GM21717 (cell line): ENCODE results near the gene PDK3.
A peak's percentile ranks its signal among the peaks of the same experiment; 100 is the strongest.

ENCODE experiments used
- ATAC-seq: cut with Tn5 transposase; IDR thresholded peaks from one replicate; pipeline ENCODE4 v1.9.1; 2021; ENCODE audit warnings: mild to moderate bottlenecking, moderate library complexity; ENCODE audit not compliant: unreplicated experiment

The PDK3 gene

DNA sequence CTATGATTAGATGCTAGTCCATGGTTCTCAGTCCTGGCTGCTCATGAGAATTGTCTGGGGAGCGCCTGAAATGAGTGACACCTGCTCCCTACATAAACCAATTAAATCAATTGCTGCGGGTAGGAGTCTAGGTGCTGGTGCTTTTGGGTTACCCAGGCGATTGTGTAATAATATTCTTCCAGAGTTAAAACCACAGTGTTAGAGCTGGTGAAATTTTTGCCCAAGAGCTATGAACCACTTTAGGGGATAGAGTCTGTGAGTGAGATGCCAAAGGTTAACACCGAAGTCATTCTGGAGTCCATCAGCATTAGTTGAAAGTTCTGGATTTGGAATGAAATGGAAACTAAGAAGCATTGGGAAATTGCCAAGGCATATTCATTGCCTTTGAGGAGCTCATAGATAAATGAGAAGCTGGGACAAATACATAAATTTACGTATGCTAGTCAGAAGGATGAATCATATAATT lies 15.3 kb downstream of the PDK3 start:
- ATAC-seq, result peak; percentile 40

DNA sequence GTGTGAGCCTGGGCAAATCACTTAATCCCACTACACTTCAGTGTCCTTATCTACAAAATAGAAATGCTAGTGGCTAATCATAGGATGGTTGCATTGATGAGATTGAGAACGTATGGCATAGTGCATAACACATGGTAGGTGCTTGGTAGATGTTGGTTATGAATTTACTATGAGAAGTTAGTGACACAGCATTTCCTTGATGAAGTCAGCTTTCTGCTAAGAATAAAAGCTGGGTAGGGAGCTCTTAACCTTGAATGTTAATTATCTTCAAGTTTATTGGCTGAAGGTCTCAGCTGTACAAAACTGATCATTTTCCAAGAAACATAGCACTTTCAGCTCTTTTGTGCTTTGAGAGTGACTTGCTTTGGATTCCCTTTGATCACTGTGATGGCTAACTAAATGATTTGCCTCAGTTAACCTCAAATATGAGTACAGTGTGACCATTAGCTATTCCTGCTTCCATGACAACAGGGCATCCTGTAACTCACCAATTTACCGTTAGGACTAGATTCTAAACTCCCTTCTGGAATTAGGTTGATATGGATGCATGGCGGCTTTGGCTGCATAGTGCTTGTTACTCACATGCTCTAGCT lies 17.8 kb downstream of the PDK3 start:
- no peak for ATAC-seq

DNA sequence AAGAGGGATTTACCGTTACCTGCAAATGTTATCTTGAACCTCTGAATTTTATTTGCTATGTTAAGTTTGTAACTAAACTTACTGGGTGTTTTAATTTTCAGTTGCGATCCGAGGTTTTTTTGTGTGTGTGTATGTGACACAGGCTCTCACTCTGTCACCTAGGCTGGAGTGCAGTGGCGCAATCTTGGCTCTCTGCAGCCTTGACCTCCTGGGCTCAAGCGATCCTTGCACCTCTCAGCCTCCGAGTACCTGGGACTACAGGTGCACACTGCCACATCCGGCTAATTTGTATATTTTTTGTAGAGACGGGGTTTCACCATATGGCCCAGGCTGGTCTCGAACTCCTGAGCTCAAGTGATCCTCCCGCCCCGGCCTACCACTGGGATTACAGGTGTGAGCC lies 18.5 kb downstream of the PDK3 start:
- no peak for ATAC-seq

DNA sequence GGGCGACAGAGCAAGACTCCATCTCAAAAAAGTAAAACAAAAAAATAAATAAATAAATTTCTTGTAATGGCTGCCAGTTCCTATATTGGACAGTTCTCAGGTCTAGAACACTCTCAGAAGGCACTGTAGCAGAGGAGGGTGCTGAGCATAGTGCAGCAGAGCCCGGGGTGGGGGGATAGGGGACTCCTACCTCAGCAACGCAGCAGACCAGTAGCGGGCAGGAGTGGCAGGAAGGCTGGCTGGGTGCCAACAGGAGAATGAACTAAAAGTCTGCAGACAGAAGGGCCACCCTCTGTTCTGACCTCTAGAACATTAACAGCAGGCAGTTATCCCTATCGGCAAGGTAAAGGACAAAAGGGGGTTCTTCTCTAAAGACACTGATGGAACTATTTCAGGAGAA lies 20.2 kb downstream of the PDK3 start:
- ATAC-seq, result no peak

DNA sequence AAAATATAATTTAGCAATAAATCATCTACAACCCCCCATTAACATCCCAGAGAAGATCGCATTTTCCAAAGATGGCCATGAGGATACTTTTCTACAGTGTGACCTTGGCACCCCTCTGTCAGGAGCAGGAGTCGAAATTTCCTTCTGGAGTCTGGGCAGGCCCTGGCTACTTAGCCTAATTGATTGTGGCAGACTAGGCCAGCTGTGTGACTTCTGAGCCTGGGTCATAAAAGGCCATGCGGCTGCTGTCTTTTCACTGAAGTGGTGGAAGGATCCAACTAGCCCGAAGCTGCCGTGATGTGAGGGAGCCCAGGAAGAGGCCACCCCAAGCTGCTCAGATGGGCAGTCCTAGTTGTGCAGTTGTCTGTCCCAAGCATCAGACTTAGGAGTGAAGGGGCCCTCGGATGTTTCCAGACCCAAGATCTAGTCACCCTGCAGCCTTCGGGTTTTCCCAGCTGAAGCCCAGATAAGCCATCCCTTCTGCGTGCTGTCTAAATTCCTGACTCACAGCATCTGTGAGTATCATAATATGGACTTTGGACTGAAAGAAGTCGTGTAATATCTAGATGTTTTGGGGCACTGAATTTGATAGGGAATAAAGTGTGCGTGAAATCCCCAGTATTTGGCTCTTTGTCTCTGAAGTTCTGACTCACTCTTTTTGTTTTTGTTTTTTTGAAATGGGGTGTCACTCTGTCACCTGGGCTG lies 21.0 kb downstream of the PDK3 start:
- no peak for ATAC-seq

DNA sequence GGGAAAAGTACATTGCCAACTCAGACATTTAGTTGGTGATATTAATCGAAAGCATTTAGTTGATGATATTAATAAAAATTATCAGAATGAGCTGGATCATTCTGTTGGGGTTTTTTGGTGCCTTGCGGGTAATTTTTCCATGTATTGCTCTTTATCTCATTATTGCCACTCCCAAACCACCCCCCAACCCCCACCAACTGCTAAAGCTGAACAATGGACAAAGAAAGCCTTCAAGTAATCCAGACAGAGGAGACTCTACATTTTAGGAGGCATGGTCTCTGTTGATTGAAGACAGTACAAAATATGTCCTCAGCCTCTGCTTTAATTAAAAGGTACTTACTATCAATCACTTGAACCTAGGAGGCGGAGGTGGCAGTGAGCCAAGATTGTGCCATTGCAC lies 22.5 kb downstream of the PDK3 start:
- no peak for ATAC-seq

DNA sequence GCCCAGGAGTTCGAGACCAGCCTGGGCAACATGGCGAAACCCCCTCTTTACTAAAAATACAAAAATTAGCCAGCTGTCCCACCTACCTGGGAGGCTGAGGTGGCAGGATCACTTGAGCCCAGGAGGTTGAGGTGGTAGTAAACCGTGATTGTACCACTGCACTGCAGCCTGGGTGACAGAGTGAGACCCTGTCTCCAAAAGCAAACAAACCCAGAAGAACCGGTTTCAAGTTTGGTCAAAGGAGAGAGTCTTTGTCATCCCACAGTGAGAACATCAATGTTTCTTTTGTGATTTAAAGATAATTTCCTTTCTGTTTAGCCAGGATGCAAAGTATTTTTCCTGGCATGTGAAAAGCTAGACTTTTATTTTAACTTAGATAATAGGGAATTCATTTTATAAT lies 26.7 kb downstream of the PDK3 start:
- ATAC-seq, result no peak

DNA sequence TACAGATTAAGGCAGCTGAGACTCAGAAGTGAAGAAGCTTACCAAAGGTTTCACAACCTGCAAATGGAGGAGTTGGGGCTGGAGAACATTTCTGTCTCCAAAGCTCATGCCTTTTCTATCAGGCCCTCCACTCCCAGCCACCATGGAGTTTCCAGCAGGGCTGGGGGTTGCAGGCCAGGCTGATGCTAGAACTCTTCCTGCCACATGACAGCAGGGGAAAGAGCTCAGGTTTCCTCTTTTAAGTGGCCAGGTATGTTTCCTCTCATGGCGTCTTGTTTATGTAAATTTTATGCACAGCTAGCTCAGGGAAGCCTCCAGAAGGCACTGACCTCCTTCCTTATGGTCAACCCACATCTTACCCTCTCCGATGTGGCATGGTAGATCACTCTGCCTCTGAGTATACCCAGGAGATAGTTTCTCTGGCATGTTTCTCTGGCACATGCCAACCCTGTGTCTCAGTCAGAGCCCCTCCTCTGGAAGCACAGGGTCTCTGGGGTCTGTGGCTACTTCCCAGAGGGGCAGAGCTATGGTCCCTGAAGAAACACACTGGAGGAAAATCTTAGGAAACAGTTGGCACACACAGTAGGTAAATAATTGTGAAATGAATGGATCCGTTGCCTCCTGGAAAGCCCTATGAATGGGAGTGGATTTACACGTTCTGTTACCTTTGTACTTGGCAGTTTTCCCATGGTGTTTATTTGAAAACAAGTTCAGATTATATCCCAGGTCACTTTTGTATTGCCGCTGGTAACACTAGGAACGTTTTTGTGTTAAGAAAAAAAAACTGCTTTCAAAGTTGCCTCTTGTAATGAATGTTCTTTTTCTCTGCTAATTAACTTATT lies 28.9 kb downstream of the PDK3 start:
- ATAC-seq, result no peak

DNA sequence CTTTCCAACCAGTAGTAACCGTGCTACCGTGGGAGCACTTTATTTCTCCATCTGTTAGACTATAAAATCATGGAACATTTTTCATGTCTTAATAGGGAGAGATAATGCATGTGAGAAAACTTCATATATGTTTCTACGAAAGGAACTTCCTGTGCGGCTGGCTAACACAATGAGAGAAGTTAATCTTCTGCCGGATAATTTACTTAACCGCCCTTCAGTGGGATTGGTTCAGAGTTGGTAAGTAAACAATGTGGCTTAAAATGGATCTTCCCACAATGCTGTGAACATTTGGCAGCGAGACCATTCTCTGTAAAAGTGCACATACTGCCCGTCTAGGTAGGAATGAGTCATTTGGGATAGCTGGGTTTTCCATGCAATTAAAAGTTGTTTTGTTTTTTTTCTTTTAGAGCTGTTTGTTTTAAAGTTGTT lies 29.6 kb downstream of the PDK3 start:
- ATAC-seq, result no peak

DNA sequence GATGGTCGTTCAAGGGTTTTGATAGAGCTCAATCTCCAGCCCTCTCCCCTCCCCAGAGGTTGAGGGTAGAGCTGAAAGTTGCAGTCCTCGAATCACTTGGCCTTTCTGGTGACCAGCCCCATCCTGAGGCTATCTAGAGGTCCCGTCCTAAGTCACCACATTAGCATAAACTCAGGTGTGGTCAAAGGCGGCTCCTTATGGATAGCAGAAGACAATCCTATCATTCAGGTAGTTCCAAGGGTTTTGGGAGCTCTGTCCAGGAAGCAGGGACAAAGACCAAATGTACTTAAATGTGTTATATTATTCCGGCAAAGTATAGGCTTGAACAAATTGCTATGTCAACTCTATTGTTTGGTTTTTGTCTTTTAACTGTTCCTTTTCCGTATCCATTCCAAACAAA lies 30.6 kb downstream of the PDK3 start:
- no peak for ATAC-seq

DNA sequence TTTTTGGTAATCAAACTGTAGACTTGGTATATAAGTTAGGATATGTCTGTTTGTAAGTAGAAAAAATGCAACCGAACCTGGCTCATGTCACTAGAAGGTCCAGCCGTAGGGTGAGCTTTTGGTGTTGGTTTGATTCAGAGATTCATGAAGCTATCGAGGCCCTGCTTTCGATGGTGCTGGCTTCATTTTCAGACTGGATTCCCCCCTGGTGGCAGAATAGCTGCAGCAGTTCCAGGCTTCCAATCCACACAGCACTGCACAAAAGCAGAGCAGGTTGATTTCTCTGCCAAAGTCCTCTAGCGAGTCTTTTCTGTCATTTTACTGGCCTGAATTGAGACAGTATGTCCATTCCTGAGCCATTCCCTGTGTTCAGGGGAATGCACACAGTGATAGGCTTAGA lies 33.1 kb downstream of the PDK3 start:
- ATAC-seq, result no peak

DNA sequence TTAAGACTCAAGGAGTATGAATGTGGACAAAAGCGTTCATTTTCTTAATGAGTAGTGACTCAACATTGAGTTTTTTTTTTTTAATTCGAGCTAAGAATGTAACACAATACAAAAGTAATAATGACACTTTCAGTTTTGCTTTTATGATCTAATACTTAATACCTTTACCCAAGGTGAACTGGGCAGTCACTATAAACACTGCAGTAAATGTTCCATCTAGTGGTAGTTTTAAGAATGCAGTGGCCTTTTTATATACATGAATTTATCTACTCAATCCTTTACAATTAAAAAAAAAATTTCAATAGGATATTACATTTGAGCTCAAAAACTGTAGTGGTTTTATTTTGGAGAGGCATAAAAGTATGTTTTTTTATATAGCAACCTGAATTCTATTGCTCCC lies 33.9 kb downstream of the PDK3 start:
- ATAC-seq, result no peak

DNA sequence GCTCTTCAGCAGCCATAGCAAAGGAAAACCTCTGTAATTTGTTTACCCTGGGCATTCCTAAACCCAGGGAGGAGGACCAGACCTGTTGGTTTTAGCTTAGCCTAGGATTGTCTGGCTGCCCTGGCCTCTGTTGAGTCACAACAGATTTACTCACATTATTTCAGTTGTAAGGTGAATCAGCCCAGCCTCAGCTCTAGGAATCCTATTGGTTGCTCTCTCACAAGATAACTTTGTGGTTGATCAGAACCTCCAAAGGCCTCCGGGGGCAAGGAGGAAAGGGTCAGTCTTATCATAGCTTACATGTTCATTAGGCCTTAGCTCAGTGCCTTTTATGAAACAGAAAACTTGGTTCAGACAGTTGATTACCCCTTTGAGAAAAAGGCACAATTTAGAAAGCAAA lies 41.0 kb downstream of the PDK3 start:
- no peak for ATAC-seq

DNA sequence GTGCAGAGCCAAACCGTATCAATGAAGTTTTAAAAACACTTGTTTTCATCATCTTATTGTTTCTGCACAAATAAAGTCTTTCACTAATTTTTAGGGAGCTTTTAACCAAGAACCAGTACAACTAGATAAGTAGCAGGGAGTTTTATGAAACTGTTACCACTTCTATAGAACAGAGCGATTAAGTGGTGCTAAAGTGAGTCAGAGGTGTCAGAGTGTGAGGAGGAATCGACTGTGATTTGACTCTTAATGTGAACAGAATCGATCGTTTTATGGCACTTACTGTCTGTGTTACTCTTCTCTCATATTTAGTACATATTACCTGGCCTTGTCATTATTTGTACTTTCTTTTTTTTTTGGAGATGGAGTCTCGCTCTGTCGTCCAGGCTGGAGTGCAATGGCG lies 43.3 kb downstream of the PDK3 start:
- ATAC-seq, result no peak

DNA sequence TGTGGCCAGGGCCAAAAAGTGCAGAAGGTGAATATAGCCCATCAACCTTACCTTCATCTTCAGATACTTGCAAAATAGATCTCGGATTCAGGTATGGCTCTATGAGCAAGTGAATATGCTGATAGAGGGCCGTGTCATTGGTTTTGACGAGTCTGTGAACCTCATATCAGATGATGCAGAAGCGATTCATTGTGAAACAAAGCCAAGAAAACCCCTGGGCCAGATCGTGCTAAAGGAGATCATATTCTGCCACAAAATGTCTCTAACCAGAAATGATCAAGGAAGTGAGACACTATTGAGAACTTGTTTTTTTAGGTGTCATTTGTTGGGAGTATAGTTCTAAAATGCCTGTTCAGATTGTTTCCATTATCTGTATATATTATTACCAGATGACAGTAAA lies 48.3 kb downstream of the PDK3 start:
- peak; percentile 94 for ATAC-seq

DNA sequence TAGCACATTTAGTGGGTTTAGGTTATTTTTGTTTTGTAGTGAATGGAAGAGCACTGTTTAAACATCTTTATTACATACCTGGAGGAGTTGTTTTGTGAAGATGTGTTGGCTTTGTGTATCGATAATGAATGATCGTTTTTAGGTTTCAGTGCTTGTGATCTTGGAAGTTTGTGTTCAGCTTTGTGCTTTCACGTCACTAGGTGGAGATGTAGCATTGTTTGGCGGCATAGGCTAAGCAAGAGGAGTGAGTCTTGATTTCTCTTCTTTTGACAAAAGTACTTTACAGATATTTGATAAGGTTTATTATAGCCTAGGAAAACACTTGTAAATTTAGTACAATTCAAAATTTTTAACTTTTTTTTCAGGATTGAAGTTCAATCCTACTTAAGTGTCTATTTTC lies 50.4 kb downstream of the PDK3 start:
- no peak for ATAC-seq

DNA sequence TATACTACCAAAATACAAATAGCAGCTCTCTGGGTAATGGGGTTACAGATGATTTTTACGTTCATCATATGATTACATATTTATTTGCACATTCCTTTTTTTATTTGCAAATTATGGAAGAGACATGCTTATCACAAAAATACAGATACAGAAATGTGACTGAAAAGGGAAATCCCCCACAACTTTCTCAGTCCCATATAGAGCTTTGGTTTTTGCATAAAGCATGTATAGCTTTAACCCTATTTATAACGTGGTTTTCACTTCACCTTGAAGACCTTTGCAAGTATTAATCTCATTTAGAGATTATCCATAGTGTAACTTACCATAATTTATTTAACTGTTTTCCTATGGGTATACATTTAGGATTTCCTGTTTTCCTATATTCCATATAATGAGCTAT lies 55.4 kb downstream of the PDK3 start:
- ATAC-seq, result no peak

DNA sequence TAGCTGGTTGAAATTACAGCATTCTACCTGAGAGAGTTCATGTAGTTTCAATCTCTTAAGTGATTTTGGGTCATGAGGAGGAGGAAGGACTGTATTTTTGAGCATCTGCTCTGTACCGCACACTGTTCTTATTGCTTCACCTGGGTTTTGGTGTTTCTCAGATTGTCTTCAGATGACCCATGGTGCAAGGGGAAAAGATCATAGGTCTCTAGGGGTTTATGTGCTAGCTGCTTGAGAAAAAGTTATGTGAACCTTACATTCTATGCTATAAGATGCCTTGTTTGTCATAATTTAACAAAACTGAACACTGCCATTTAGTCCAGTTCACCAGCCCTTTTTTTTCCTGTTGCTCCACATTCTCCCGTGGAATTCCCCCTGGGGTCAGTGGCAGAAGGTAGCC lies 60.4 kb downstream of the PDK3 start:
- no peak for ATAC-seq

DNA sequence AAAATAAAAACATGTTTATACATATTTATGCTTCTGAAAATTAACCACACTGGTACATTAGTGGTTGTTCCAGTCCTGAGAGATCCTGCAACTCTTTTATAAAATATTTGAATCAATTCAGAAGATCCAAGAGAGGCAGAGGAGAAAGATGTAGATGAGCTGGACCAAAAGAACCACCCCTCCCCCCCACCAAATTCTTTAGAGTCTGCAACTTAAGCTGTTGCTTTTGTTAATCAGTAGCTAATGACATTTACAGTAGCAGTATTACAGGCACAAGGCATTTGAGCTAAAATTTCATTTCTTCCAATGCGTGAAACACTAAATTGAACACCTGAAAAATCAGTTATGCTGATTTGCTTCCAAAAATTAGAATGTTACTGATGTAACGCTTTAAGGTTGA lies 61.5 kb downstream of the PDK3 start:
- no peak for ATAC-seq

DNA sequence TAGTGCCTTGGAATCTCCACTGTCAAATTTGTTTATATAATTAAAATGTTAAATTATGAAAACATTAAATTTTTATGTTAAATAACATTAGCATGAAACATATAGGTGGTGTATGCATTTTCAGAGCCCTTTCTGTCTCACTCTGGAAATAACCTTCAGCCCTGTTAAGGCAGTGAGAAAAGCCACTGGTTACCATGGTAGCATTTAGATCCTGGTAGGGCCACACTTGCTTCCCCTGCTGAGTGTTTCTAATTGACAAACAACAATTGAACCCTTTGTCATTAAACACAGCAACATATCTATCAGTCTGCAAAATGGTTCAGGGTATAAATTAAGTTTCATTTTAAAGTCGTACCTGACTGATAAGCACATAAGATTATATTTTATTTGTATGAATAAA lies 63.5 kb downstream of the PDK3 start:
- ATAC-seq, result no peak

DNA sequence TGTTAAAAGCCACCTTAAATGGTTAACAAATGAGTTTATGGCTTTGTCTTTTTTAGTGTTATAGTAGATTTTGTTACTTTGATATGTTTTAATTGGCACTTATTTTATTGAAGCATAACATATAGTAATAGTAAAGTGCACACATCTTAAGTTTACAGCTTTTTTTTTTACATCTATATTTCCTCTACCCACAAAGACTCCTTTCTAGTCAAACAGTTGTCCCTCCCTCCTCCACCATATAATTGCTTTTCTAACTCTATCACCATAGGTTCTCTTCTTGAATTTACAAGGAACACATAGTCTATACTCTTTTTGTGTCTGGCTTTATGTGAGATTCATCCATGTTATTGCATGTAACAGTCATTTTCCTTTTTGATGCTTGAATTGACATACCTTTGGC lies 71.5 kb downstream of the PDK3 start:
- no peak for ATAC-seq

DNA sequence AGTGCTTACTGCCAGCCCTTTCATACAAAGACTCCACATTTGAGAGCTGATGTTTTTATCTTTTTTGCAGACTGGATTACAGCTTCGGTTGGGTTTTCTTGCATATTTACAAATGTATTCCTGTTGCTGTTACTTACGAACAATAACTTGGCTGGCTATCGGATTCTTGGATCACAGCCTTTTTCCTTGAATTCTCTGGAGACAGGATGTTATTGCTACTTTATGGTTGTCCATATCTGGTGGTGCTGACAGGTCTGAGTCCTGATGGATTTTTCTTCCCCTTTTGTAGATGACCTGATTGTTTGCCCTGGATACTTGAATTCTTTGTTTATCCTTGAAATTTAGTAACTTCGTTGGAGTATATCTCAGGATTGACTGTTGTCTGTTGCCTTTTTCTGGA lies 77.7 kb downstream of the PDK3 start:
- no peak for ATAC-seq
